Colonic mucosa (tissue), 4 donors: ENCODE measurements around the gene CDK6. TPM values are rescaled to one million over a fixed set of nuclear protein-coding genes. Genes with fewer than 3 reads are reported as not detected.

ENCODE experiments used
- DNase-seq: peaks from one replicate; pipeline ENCODE4 v3.0.0-alpha.2; 2020
- H3K27ac ChIP-seq: fragments of 200-600 bp; one replicate; pipeline ENCODE4 v1.8.0; 2021
- H3K27me3 ChIP-seq: fragments of 200-600 bp; one replicate; pipeline ENCODE4 v1.8.0; 2021
- H3K36me3 ChIP-seq: fragments of 200-600 bp; one replicate; pipeline ENCODE4 v1.8.0; 2021
- H3K4me1 ChIP-seq: fragments of 200-600 bp; one replicate; pipeline ENCODE4 v1.8.0; 2021; ENCODE audit warnings: mild to moderate bottlenecking
- H3K4me3 ChIP-seq: fragments of 200-600 bp; one replicate; pipeline ENCODE4 v1.8.0; 2021
- H3K9ac ChIP-seq, 2 donors: one replicate each; pipeline ENCODE4 v1.7.0; 2013; ENCODE audit warnings: control low read depth in 2 of 2, low read depth in 2 of 2, low read length in 2 of 2
- H3K9me3 ChIP-seq: fragments of 200-600 bp; one replicate; pipeline ENCODE4 v1.8.0; 2021
- intact Hi-C: fragments of 100-400 bp; cut with DNase I; formaldehyde crosslinking; loops from one replicate; pipeline ENCODE4 v1.14.1; 2022
- total RNA-seq, 2 donors: library from RNA; stranded (reverse); fragmentation: NEBNext Ultra II Directional in 1 of 2; extraction: Animal tissue kit (Norgen Biotek cat#: 25700) in 1 of 2; gene quantifications; one replicate each; pipeline ENCODE4 v1.2.1, GENCODE V29; 2021
- TF ChIP-seq, protein P1 (sequence below): fragments of 200-600 bp; IDR thresholded peaks from one replicate; pipeline ENCODE4 v1.8.0; 2022; ENCODE audit warnings: antibody characterized with exemption, mild to moderate bottlenecking
- donor health status: healthy.
- donor health status: DM: no; HTN: no; CAD: no.
- donor health status: DM: no; HTN: no; CAD: no.

Gene CDK6
- total RNA-seq, 2 donors from 2014 or later = 37.1 to 55.4 TPM

DNA sequence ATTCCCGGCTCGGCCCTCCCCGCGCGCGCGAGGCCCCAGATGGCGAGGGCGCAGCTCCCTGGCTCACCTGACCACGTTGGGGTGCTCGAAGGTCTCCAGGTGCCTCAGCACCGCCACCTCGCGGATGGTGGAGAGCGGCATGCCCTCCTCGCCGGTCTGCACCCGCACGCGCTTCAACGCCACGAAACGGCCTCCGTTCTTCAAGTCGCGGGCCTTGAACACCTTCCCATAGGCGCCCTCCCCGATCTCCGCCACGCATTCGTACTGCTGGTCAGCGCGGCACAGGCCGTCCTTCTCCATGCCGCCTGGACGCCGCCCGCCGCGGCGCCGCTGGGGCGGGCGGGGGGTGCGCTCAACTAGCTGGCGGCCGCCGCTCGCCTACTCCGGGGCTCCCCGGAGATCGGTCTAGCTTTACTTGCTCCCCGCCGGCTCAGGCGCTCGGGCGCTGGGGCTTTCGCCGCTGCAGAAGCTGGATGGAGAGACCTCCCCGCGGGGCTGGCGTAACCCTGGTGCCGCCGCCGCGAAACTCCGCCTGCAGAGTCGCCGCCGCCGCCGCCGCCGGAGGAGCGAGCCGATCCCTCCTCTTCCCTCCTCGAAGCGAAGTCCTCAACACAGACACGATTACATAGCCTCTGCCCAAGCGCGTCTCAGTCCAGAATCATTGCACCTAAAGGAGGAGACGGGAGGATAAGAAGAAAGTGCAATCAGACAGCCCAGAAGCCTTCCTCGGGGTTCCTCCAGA lies 3.2 kb downstream of the CDK6 start:
- peak overlapping the region; percentile 77 for H3K4me3 ChIP-seq
- peak overlapping the region; percentile 87 for H3K27ac ChIP-seq
- H3K4me1 ChIP-seq = no peaks in the 10 kb centered on the region
- TF ChIP-seq, protein P1, sequence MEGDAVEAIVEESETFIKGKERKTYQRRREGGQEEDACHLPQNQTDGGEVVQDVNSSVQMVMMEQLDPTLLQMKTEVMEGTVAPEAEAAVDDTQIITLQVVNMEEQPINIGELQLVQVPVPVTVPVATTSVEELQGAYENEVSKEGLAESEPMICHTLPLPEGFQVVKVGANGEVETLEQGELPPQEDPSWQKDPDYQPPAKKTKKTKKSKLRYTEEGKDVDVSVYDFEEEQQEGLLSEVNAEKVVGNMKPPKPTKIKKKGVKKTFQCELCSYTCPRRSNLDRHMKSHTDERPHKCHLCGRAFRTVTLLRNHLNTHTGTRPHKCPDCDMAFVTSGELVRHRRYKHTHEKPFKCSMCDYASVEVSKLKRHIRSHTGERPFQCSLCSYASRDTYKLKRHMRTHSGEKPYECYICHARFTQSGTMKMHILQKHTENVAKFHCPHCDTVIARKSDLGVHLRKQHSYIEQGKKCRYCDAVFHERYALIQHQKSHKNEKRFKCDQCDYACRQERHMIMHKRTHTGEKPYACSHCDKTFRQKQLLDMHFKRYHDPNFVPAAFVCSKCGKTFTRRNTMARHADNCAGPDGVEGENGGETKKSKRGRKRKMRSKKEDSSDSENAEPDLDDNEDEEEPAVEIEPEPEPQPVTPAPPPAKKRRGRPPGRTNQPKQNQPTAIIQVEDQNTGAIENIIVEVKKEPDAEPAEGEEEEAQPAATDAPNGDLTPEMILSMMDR = peak; percentile 89
- no peaks in the 10 kb centered on the region for H3K27me3 ChIP-seq
- H3K9ac ChIP-seq = peak overlapping the region; percentile 52 to 85
- H3K36me3 ChIP-seq = no peaks in the 10 kb centered on the region
- H3K9me3 ChIP-seq = no peaks in the 10 kb centered on the region
- DNase-seq = peak; percentile 94
- intact Hi-C loops = loop anchor here (2.0 to 5.0 kb wide), 2 partner anchors 141 to 212 kb away; no protein-coding TSS in a partner anchor

DNA sequence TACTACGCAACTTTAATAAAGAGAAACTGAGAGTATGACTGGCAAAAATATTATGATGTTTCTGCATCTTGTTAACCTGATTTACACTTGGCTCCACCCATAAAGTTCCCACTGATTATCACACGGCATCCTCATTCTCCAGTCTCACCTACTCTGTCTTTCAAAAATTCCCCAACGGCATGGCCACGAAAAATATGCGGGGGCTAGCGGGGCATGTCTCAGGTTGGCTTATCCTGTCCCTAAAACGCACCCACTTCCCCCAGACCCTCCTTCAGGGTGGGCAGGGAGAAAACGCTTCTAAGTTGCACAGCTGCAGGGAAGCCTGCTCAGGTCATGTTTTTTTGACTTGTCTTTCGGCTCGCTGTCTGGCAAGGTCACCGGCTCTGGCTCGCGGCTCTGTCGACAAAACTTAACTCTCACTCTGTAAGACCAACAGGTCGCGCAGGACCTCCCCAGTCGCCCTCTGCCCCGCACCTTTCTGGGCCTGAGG lies 3.8 kb downstream of the CDK6 start:
- no peaks in the 10 kb centered on the region for H3K36me3 ChIP-seq
- peak overlapping the region; percentile 77 for H3K4me3 ChIP-seq
- DNase-seq = no peak
- H3K9ac ChIP-seq = peak overlapping the region; percentile 52 to 85
- intact Hi-C loops = loop anchor here (2.0 to 5.0 kb wide), 2 partner anchors 140 to 212 kb away; no protein-coding TSS in a partner anchor
- no peaks in the 10 kb centered on the region for H3K9me3 ChIP-seq
- no peaks in the 10 kb centered on the region for H3K27me3 ChIP-seq
- TF ChIP-seq, protein P1 = no peak
- no peaks in the 10 kb centered on the region for H3K4me1 ChIP-seq
- peak overlapping the region; percentile 87 for H3K27ac ChIP-seq

DNA sequence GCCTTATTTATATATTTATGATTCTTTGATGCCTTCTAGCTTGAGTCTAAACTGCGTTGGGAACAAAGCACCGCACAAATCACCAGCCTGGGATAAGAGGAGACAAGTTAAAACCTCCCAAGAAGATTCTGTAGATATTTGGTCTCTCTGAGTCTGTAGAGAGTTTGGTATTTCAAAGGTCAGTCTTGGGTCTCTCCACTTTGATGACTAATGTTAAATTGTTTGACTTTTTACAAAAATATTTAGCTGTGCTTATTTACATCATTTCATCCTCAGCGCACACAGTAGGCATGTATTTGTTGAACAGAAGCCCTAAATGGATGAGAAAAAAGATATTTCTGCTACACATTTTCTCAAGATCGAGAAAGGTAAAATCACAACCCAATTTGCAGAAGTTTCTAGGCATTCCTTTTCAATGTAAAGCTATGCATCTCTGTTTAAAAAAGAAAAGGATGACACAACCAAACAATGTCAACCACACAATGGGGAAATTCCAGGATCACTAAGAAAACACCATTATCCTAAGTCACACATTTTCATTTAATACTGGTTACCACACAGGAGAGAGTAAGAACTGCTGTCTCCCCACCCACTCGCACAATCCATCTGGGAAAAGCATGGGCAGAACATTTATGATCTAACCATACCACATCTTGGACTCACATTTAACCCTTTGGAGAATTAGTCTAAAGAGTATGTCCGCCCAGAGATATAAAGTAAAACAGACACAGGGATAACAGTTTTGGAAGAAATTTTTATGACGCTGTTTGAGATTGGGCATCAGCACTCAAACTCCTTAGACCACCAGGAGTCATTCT lies 4.4 kb downstream of the CDK6 start:
- intact Hi-C loops = loop anchor here (2.0 to 5.0 kb wide), 2 partner anchors 140 to 211 kb away; no protein-coding TSS in a partner anchor
- Histone ChIP-seq H3K4me3 (peak overlapping the region; percentile 77), H3K27me3 (no peaks in the 10 kb centered on the region), H3K4me1 (no peaks in the 10 kb centered on the region), H3K27ac (peak overlapping the region; percentile 87), H3K9ac (peak overlapping the region in 1 of 2 donors; percentile 85), H3K36me3 (no peaks in the 10 kb centered on the region), H3K9me3 (no peaks in the 10 kb centered on the region)
- TF ChIP-seq, protein P1 = no peak
- DNase-seq = peak; percentile 43

DNA sequence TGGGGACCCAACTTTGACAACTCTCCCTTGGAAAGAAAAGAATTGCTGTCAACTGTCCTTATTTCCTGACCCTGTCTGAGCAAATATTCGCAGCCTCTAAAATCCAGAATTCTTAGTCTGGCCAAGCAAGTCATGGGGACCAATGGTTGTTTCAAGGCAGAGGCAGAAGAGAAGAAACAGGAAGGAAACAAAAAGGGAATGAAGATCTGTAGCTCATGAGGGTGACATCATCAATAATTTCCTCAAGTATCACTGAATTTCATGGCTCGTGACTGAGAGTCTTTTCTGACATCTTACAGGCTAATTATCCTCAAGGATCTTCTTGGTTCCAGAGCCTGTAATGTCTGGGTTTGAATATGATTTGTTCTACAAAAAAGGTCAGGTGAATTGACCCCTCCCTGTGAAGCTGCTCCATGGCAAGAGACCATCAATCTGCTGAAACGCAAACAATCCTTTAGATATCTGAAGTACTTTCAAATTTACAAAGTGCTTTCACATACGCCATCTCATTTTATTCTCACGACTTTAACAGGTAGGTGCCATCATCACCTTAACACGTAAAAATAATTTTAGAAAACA lies 5.8 kb downstream of the CDK6 start:
- TF ChIP-seq, protein P1 = no peak
- intact Hi-C loops = loop anchor here (5.0 kb wide), 1 partner anchor 138 kb away; no protein-coding TSS in a partner anchor
- Histone ChIP-seq H3K4me3 (peak overlapping the region; percentile 77), H3K27ac (peak overlapping the region; percentile 13), H3K27me3 (no peaks in the 10 kb centered on the region), H3K9ac (peak overlapping the region in 1 of 2 donors; percentile 63), H3K9me3 (no peaks in the 10 kb centered on the region), H3K36me3 (no peaks in the 10 kb centered on the region), H3K4me1 (no peaks in the 10 kb centered on the region)
- no peak for DNase-seq

DNA sequence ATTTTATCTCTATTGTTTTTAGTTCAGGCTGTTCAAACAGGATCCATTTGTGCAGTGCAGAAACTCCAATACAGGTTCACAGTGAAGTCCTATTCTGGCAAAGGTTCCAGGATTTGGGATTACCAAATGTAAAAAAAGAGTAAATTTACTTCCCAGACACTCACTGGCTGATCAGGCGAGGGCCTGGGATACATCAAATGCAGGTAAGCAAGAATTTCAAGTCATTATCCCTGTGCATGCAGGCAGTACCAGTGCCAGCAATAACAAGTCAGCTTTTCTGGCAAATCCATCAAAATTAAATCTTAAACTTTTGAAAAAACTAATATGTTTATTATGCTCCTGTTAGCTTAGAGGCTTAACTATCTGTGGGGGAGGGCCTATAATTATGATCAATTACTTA lies 6.3 kb downstream of the CDK6 start:
- Histone ChIP-seq H3K9ac (peak overlapping the region in 1 of 2 donors; percentile 21), H3K27me3 (no peaks in the 10 kb centered on the region), H3K4me1 (no peaks in the 10 kb centered on the region), H3K9me3 (no peaks in the 10 kb centered on the region), H3K36me3 (no peaks in the 10 kb centered on the region), H3K4me3 (no peak overlapping the region), H3K27ac (no peak overlapping the region)
- TF ChIP-seq, protein P1 = no peak
- no peak for DNase-seq
- intact Hi-C loops = loop anchor here (5.0 kb wide), 1 partner anchor 138 kb away; no protein-coding TSS in a partner anchor
